GM21367 (cell line): ENCODE measurements around the gene DPY30.

ENCODE experiments used
- ATAC-seq: cut with Tn5 transposase; IDR thresholded peaks from one replicate; pipeline ENCODE4 v1.9.1; 2021; ENCODE audit not compliant: unreplicated experiment

The DPY30 gene

GRCh38 chr2:31979018-31979417, 60.6 kb downstream of the DPY30 start:
- no peak for ATAC-seq

DNA sequence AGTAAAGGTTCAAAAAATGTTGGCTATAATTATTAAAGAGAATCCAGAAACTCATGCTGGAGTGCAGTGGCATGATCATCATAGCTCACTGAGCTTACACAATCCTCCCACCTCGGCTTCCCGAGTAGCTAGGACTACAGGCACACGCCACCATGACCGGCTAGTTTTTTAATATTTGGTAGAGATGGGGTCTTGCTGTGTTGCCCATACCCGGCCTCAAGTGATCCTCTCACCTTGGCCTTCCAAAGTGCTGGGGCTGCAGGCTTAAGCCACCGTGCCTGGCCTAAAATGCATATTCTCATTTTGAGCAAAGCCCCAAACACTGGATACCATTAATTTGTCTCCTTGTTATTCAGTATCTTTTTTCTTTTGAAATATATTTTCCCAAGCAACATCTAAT, 61.2 kb downstream of the DPY30 start:
- no peak for ATAC-seq
